Posterior vena cava (tissue), 2 donors: ENCODE data around the gene ANKRD53. TPM values are rescaled to one million over a fixed set of nuclear protein-coding genes. Genes with fewer than 3 reads are reported as not detected.
A peak's percentile ranks its signal among the peaks of the same experiment; 100 is the strongest.

ENCODE experiments used
- DNase-seq: peaks from one replicate; pipeline ENCODE4 v3.0.0-alpha.2; 2020; ENCODE audit warnings: low spot score
- intact Hi-C, 2 donors: fragments of 100-400 bp; cut with DNase I; formaldehyde crosslinking; loops; one replicate each; pipeline versions ENCODE4 v1.14.1 to v1.14.2; 2022 to 2023
- total RNA-seq, 2 donors: library from RNA; stranded (reverse); fragmentation: NEBNext Ultra II Directional; extraction: Animal tissue kit (Norgen Biotek cat#: 25700); gene quantifications; one replicate each; pipeline ENCODE4 v1.2.1, GENCODE V29; 2021
- donor health status: DM: yes; HTN: yes; CAD: no.
- donor health status: DM: yes; HTN: yes; CAD: no.

The ANKRD53 gene
- total RNA-seq, 2 donors from 2014 or later: 1.4 to 2.3 TPM

DNA sequence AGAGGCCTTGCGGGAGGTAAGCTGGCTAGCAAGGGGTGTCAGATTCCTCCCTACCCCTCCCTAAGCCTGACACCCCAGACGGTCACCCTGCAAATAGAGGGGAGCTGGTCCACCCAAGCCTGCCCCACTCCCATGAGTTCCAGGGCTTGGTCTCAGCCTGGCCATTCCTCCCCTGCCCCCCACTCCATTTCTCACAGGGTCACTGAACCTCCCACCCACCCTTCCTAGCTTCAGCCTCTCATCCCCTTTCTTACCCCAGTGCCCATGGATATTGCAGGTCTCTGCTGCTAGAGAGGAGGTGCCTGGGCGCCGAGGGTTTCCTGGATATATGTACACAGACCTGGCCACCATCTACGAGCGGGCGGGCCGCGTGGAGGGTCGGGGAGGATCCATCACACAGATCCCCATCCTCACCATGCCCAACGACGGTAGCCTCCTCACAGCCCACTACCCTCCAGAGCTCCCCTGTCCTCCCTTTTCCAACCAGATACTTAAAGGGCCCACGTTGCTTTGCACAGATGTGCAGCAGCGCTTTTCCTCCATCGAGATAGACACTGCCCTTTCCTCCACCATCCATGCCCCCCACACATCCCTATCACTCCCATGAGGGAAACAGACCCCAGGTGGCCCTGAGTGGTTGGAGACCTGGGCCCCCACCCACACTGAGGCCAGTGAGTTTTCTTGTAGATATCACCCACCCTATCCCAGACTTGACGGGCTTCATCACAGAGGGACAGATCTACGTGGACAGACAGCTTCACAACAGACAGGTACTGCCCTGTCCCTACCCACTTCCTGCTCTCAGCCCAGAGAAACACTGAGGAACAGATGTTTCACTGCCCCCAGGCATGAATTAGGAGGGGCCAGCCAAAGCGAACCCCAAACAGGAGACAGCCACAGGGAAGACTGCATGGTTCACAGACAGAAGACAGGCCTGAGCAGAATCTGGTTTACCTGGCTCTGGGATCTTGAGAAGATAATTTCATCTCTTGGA is 15.2 kb upstream of the ANKRD53 start:
- intact Hi-C loops: loop anchor here in 1 of 2 donors (2.0 kb wide), 1 partner anchor 42 kb away; no protein-coding TSS in a partner anchor
- DNase-seq: no peak

DNA sequence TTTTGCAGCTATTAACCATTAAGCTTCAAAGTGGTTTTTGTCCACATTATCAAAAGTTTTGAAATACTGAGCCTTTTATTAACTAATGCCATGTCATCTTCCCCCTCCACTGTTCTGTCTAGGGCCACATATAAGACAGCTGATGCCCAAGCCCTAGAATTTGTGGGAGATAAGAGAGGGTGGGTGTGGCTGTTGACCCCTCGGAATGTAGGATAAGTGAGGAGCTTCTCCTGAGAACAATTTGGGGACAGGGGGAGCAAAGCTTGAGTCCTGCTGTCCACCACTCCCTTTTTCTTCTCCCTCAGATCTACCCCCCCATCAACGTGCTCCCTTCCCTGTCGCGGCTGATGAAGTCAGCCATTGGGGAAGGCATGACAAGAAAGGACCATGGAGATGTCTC is 14.3 kb upstream of the ANKRD53 start:
- intact Hi-C loops: no loop called here
- DNase-seq: no peak

DNA sequence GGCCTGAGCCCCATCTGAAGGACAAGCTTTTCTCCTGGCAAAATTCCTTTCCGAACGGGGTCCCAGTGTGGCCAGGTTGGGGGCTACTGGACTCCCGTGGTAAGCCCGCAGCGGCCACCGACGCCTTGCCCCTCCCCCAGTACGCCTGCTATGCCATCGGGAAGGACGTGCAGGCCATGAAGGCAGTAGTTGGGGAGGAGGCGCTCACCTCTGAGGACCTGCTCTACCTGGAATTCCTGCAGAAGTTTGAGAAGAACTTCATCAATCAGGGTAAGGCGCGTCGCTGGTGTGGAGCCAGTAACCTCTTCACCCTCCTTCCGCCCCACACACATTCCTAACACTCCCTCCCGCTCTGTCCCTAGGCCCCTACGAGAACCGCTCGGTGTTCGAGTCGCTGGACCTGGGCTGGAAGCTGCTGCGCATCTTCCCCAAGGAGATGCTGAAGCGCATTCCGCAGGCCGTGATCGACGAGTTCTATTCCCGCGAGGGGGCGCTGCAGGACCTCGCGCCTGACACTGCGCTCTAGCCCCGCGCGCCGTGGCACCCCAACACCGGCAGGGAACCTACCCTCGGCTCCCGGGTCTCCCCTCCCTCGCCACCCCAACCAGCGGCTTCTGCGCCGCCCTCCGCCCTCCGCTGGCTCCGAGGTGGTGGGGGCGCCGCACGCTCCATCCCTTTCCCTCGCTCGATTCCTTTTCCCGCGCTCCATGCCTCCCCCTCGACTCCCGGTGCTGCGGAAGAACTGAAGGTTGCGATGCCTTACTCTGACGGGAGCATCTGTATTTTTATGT is 13.6 kb upstream of the ANKRD53 start:
- peak; percentile 92 for DNase-seq
- intact Hi-C loops: no loop called here

DNA sequence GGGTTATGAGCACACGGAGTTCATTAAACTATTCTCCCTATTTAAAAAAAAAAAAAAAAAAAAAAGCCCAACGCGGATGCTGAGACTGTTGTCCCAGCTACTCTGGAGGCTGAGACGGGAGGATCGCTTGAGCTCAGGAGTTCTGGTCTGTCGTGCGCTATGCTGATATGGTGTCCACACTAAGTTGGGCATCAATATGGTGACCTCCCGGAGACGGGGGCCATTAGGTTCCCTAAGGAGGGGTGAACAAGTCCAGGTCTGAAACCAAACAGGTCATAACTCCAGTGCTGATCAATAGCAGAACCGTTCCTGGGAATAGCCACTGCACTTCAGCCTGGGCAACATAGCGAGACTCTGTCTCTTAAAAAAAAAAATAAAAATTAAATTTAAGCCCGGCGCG is 12.9 kb upstream of the ANKRD53 start:
- intact Hi-C loops: no loop called here
- no peak for DNase-seq

DNA sequence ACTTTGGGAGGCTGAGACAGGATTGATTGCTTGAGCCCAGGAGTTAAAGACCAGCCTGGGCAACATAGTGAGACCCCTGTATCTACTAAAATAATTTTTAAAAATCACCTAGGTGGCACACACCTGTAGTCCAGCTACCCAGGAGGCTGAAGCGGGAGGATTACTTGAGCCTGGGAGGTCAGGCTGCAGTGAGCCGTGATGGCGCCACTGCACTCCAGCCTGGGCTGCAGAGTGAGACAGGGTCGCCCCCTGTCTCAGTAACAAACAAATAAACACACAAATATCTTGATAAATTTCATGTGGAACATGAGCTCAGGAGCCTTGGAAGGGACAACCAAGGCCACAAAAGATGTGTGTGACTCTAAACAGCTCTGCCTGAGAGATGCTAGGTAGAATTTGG is 11.7 kb upstream of the ANKRD53 start:
- intact Hi-C loops: no loop called here
- DNase-seq: no peak

DNA sequence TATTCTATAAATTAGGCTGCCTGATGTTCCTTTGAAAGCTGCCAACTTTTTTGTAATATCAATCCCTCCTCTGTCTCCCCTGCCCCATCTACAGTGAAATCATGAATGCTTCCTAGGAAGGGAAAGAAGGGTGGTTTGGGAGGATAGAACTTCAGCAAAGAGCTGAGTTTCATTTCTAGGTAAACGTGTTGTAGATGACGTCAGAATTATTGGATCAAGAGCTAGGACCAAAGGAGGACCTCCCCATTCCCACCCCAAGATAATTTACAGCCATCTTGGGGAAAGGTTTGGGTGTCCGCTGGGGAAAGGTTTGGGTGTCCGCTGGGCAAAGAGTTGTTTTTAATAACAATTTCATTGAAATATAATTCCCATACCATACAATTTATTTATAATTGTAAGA is 11.2 kb upstream of the ANKRD53 start:
- intact Hi-C loops: no loop called here
- DNase-seq: no peak

DNA sequence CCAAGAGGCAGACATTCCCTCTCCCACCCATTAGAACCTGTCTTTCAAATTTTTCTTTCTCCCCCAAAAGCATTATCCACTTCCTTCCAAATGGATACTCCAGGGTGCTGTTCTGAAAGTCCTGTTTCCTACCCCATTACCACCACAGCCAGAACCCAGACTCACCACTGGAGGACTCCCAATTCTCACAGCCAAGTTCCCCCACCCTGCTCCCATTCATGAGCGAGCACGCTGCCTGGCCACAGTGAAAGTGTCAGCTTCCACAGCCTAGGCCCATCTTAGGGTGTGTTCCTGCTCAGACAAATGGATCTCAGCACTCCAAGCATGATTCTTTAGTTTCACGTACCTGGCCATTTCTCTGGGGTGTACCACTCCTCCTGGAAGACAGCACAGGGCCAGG is 3.8 kb upstream of the ANKRD53 start:
- intact Hi-C loops: no loop called here
- DNase-seq: no peak

DNA sequence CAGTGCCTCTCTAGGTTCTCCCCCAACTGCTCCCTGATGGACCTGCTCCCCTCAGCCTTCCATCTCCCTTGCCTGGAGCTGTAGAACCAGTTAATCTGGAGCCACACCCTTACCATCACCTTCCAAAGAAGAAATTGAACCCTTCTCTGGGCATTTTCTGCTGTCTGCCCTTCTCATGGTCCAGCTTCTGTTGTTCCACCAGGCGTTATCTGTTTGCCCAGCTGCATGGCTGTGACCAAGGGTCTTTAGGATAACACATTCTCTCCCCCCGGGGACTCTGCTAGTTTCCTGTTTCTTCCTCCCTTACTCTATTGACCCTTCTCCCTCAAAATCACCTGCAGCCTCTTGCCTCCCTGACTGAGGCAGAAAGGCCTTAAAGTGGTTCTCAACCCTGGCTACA is 3.2 kb upstream of the ANKRD53 start:
- no peak for DNase-seq
- intact Hi-C loops: no loop called here

DNA sequence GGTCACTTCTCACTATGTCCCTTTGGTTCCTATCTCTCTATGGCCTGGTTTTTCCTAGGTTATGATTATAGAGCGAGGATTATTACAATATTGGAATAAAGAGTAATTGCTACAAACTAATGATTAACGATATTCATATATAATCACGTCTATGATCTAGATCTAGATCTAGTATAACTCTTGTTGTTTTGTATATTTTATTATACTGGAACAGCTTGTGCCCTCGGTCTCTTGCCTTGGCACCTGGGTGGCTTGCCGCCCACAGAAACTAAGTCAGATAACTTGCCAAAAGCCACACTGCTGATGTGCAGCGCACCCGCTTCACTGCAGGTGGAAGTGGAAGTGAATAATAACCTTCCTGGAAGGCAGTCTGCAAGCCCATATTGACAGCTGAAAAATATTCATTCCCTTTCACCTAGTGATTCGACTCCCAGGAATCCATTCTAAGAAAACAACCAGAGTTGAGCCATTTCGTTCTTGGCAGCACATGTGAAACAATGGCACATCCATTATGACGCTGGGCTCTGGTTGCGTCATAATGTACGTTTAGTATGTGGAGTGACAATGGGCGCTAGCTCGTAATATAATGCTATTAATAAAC is 725 bp upstream of the ANKRD53 start:
- peak; percentile 81 for DNase-seq
- intact Hi-C loops: no loop called here

DNA sequence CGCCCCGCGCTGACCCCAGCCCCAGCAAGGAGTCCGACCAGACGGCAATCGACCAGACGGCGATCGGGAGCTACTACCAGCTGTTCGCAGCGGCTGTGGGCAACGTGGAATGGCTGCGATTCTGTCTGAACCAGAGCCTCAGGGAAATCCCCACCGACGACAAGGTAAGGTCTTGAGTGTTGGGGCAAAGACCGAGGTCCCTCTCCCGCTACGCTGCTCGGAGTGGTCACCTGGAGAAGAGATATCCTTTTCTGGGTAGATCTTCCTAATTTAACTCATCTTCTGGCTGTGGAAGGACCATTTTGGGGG is 704 bp downstream of the ANKRD53 start:
- DNase-seq: no peak
- intact Hi-C loops: no loop called here

DNA sequence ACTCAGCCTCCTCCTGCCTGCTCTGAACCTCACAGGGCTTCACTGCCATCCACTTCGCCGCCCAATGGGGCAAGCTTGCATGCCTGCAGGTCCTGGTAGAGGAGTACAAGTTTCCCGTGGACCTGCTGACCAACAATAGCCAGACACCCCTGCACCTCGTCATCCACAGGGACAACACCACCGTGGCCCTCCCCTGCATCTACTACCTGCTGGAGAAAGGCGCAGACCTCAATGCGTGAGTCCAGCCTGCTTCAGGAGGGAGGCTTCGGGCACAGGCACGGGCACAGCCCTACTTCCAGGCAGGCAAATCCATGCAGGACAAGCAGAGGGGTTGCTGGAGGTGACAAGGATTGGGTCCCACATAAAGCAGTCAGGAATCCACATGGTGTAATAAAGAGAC is 1.2 kb downstream of the ANKRD53 start:
- intact Hi-C loops: no loop called here
- DNase-seq: peak; percentile 78

DNA sequence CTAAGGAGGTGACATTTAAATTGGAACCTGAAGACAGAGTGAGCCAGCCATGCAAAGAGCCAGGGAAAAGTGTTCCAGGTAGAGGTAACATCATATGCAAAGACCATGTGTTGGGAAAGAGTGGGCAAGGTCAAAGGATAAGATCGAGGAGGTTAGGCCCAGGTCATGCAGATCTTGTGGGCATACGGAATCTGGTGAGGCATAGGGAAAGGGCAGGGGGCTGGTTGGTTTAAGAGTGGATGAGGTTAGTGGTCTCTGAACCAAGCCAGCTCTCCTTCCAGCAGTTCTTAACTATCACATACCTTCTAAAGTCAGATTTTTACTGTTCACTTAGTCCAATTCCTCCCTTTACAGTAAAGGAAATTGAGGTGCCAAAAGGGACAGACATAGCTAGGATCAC is 3.0 kb downstream of the ANKRD53 start:
- intact Hi-C loops: no loop called here
- DNase-seq: no peak

DNA sequence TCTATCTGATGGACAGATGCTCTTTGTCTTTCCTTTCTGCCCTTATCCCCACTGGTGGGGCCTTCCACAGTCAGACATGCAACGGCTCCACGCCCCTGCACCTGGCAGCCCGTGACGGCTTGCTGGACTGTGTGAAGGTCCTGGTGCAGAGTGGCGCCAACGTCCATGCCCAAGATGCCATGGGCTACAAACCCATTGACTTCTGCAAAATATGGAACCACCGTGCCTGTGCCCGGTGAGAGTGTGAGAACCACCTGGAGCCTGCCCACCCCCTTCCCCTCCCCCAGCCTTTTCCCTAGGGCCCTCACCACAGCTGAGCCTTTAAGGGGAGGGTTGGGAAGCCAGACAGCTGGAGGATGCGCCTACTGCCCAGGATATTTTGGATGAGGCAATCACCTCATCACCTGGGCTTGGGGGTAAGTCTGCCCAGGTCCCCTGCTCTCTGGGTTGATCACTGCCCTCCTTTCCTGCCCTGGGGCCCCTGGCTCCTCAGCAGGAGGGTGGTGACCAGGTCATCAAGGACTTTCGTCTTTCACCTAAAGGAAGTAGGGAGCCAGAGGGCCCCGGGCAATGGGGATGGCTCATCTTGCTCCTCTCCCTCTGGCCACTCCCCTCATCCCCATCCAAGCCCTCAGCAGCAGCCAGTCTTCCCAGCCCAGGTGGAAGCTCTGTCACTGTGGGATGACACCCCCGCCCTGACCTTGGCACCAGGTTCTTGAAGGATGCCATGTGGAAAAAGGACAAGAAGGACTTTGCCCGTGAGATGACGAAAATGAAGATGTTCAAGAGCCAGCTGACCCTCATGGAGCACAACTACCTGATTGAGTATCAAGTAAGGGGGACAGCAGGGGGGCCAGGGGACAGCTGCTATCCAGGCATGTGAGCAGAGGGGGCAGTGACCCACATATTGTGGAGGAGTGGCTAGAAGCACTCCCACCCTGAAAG is 3.7 kb downstream of the ANKRD53 start:
- intact Hi-C loops: no loop called here
- DNase-seq: no peak

DNA sequence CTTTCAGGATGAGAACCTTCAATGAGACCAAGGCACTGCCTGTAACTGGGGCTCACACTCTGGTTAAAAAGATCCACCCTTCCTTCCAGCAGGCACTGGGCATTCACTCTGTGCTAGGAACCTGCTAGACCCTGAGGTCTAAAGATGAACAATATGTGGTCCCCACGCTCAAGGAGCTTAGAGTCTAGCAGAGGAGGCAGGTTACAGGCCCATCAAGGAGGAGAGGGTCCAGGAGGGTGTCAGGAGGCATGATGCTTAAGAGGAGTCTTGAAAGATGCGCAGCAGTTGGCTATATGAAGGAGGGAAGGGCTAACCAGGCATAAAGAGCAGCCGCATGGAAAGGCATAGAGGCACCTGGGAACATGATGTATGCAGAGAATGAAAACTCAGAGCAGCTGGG is 4.5 kb downstream of the ANKRD53 start:
- DNase-seq: no peak
- intact Hi-C loops: no loop called here

DNA sequence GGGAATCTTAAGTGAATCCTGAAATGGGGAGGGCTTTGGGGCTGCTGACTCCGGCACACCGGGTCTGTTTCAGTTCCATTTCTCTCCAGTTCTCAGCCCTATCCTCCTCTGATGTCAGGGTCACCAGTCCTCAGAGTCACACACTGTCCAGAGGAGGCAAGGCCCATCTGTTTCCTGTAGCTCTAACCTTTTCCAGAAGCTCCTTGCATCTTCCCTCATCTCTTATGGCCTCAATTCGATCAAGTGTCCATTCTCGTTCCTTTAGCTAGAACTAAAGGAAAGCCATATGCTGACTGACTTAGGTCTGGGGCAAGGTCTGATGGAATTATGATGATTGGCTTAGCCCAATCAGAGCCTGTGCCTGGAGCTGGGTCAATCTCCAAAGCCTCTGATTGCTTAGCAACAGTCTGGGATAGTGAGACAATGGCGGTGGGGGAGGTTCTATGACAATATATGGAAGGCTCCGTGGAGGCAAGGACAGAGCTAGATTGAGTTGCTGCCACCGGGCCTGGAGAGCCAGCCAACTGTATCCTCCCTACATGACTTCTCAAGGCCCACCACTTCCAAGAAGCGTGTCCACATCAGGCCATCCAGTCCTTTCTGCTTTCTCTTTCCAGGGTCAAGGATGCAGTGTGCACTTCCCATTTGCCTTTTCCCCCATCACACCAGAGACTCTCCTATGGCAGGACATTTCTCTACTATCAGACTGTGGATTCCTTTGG is 5.2 kb downstream of the ANKRD53 start:
- intact Hi-C loops: no loop called here
- no peak for DNase-seq

DNA sequence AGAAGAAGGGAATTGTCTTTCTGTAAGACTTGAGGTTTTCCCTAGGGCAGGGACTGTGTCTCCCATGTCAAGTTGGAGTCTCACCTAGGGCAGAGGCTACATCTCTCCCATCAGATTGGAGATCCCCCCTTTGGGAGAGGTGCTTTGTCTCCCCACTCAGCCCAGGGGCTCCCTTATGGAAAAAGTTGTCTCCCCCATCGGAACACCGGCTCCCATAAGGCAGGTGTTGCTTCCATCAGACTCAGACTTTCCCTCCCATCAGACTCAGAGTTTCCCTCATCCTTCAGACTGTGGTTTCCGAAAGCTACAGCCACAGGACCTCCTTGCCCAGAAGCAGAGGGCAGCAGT is 5.8 kb downstream of the ANKRD53 start:
- intact Hi-C loops: no loop called here
- DNase-seq: no peak

DNA sequence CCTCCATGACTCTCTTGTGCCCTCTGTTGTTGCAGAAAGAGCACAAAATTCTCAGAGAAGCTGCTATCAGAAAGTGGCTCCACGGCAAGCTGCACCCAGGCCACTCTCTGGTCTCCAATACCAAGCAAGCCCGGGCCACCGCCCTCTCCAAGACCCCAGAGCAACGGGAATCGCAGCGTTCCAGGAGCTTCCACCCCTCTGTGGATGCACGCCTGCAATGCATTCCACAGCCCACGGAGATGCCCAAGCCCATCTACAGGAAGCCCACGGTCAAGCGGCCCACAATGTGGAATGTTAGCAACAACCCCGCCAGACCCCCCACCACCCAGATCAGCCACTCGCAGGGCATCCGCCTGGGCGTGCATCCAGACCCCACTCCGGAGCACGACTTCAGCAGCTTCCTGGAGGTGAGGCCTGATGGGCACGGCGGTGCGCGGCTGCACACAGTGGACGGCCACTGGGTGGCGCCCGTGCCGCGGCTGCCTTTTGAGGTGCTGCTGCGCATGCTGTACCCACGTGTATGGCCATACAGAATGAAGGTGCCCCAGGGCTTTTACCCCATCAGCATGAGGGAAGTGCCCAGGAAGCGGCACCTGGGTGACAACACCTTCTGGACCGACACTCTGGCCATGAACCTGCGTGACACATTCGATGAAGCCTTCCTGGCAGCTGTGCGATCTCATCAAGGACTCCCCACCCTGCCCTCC is 6.3 kb downstream of the ANKRD53 start:
- DNase-seq: peak; percentile 91
- intact Hi-C loops: no loop called here

DNA sequence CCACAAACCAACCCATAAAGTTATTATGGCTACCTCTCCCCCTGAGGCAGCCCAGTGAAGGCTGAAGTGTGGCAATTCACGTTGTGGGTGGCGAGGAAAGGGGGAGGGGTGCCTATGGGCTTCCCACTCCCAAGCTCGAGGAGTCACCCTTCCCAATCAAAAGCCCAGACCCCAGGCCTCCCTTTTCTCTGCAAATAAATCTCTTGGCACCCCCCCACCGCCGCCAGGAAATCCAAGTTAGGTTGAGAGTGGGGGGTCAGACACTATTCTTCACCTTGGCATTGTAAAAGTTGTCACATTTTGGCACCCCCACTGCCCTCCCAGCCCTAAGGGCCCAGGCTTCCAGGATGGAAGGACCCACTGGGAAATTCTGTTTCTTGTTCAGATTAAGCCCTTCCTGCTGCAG is 6.9 kb downstream of the ANKRD53 start:
- DNase-seq: no peak
- intact Hi-C loops: no loop called here
